Spinal cord (tissue), 10 donors: Measurements from ENCODE around the gene LSM14B. TPM values are rescaled to one million over a fixed set of nuclear protein-coding genes. Genes with fewer than 3 reads are reported as not detected.

Experiments used
- DNase-seq, 6 donors: peaks; one replicate each; pipeline versions ENCODE4 v3.0.0 to v3.0.0-alpha.2; 2013 to 2015; ENCODE audit warnings: low spot score in 6 of 6, low read depth in 4 of 6
- H3K27ac ChIP-seq: one replicate; pipeline ENCODE4 v1.5.1; 2013; ENCODE audit warnings: low read depth, low read length, control low read depth
- H3K27me3 ChIP-seq: one replicate; pipeline ENCODE4 v1.6.1; 2013; ENCODE audit warnings: low read length; ENCODE audit not compliant: control insufficient read depth, insufficient read depth
- H3K36me3 ChIP-seq: one replicate; pipeline ENCODE4 v1.6.1; 2013; ENCODE audit warnings: low read length; ENCODE audit not compliant: control insufficient read depth, insufficient read depth
- H3K4me1 ChIP-seq: one replicate; pipeline ENCODE4 v1.6.1; 2013; ENCODE audit warnings: low read length; ENCODE audit not compliant: control insufficient read depth, insufficient read depth
- H3K4me3 ChIP-seq: one replicate; pipeline ENCODE4 v1.5.1; 2013; ENCODE audit warnings: low read depth, low read length, control low read depth
- H3K9me3 ChIP-seq: one replicate; pipeline ENCODE4 v1.6.1; 2013; ENCODE audit warnings: low read length; ENCODE audit not compliant: control insufficient read depth, insufficient read depth
- WGBS: methylation state at CpG from one replicate; pipeline ENCODE4 v1.1.5; 2013; ENCODE audit warnings: missing lambda C conversion rate; ENCODE audit not compliant: insufficient coverage; 5-methylcytosine and 5-hydroxymethylcytosine counted together
- polyA plus RNA-seq, 2 donors: library from polyadenylated mRNA; unstranded; fragments of 120-200 nt; gene quantifications; one replicate each; pipeline ENCODE4 v1.2.1, GENCODE V29; 2013; ENCODE audit not compliant: insufficient read length in 2 of 2
- total RNA-seq, 2 donors: library from RNA; depleted of rRNA in 1 of 2; stranded (reverse); fragments of 120-200 nt in 1 of 2; fragments of >200 nt in 1 of 2; gene quantifications; one replicate each; pipeline versions ENCODE4 v1.2.3 to v1.2.4, GENCODE V29; 2013 to 2014
- donor health status: healthy.

Gene LSM14B
- total and polyA plus RNA-seq, 4 donors = 37.5 to 94.2 (median 72.1) TPM

DNA sequence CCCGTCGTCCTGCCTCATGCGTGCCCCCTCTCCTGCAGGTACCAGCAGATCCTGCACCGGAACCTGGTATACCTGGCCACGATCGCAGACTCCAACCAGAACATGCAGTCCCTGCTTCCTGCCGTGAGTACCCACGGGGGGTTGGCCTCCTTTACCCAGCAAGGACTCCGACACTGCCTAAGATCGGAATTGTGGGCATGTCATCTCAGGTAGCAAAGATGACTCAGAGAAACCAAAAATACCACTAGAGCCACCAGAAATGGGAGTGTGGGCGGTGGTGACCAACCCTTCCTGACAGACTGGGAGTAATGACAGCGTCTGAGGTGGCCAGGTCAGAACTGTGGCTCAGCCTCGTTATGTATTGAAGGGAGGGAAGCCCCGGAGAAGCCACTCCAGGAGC, 37.6 kb downstream of the LSM14B start:
- Histone ChIP-seq H3K27ac (no peak overlapping the region), H3K4me3 (no peak overlapping the region), H3K36me3 (peaks cover 95% of the 10 kb centered on the region), H3K9me3 (no peaks in the 10 kb centered on the region), H3K27me3 (no peaks in the 10 kb centered on the region), H3K4me1 (peaks cover 21% of the 10 kb centered on the region)
- DNase-seq = no peak
- WGBS = 92% methylated on average over 10 of the region's 14 CpGs

DNA sequence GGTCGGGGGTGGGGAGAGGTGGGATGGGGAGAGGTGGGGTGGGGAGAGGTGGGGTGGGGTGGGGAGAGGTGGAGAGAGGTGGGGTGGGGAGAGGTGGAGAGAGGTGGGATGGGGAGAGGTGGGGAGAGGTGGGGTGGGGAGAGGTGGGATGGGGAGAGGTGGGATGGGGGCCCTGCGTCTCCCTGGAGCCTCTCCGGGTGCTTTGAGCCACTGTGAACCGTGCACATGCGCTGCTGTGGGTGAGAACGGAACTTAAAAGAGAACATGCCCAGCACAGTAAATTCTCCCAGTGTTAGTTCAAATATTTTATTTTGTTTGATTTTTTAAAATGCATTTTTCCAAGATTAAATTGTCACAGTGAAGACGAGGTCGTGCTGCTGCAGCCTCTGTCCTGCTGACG, 38.0 kb downstream of the LSM14B start:
- Histone ChIP-seq H3K27me3 (no peaks in the 10 kb centered on the region), H3K36me3 (peaks cover 97% of the 10 kb centered on the region), H3K4me3 (no peak overlapping the region), H3K4me1 (peaks cover 21% of the 10 kb centered on the region), H3K9me3 (no peaks in the 10 kb centered on the region), H3K27ac (no peak overlapping the region)
- DNase-seq = no peak
- 92% methylated on average over 4 of the region's 9 CpGs for WGBS

DNA sequence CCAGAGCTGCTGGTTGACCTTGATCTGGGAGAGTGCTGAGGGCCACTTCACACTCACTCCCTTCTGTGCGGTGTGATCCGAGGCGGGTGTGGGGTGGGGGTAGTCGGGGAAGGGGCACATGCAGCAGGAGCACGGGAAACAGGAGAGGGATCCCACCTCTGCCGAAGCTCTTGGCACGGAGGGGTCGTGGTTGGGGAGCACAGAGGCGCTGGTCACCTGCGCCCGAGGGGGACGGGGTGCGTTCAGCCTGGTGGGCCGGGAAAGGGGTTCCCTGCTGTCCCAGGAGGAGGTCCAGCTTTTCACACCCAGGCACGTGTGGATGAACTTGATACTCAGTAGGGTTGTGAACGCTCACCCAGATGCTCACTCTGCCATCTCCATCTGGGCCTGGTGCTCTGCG, 38.6 kb downstream of the LSM14B start:
- 98% methylated on average over 12 of the region's 17 CpGs for WGBS
- H3K27ac ChIP-seq = no peak overlapping the region
- H3K27me3 ChIP-seq = no peaks in the 10 kb centered on the region

DNA sequence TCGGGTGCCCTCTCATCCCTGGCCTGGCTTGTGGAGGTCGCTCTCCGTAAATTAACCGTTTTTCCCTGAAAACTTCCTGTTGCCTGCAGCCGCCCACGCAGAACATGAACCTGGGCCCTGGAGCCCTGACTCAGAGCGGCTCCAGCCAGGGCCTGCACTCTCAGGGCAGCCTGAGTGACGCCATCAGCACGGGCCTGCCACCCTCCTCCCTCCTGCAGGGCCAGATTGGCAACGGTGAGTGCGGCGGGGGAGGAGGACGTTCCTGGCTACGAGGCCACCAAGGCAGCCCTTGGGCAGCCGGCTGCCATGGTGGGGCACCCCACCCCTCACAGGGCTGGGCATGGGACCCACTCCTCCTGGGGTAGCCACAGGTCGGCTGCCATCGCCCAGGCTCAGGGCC, 39.1 kb downstream of the LSM14B start:
- Histone ChIP-seq H3K9me3 (no peaks in the 10 kb centered on the region), H3K36me3 (peaks cover 97% of the 10 kb centered on the region), H3K4me3 (no peak overlapping the region), H3K27me3 (no peaks in the 10 kb centered on the region), H3K27ac (no peak overlapping the region), H3K4me1 (peaks cover 11% of the 10 kb centered on the region)
- no peak for DNase-seq
- 94% methylated on average over 17 of the region's 17 CpGs for WGBS

More for the DNA sequence above, 38.6 kb downstream of the LSM14B start:
- Histone ChIP-seq H3K36me3 (peaks cover 97% of the 10 kb centered on the region), H3K9me3 (no peaks in the 10 kb centered on the region), H3K4me3 (no peak overlapping the region), H3K4me1 (peaks cover 16% of the 10 kb centered on the region)
- DNase-seq = no peak

DNA sequence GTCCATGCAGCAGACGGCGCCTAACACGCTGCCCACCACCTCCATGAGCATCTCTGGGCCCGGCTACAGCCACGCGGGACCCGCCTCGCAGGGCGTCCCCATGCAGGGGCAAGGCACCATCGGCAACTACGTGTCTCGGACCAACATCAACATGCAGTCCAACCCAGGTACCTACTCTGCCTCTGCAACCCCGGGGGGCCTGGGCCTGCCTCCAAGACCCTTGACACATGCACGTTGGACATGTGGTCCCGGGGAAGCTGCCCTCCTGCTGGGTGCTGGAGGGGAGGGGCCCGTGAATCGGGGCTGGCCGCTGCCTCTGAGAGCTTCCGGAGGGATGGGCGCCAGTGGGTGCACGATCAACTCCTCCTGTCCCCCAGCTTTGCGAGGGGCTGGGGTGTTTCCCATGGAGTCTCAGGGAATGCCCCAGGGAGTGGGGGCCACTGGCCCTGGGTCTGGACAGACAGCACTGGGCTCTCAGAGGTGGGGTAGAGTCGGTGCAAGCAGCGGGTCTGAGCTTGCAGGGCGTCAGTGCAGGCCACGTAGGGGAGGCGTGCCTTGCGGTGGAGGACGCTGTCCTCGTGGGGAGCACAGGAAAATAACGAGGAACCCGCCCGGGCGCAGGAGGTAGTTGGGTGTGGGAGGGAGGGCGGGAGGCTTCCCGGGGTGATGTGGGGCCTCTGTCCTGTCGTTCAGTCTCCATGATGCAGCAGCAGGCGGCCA, 40.6 kb downstream of the LSM14B start:
- Histone ChIP-seq H3K27me3 (no peaks in the 10 kb centered on the region), H3K36me3 (peaks cover 91% of the 10 kb centered on the region), H3K4me1 (no peaks in the 10 kb centered on the region), H3K9me3 (no peaks in the 10 kb centered on the region), H3K4me3 (no peak overlapping the region), H3K27ac (no peak overlapping the region)
- DNase-seq = no peak
- WGBS = 94% methylated on average over 28 of the region's 38 CpGs

DNA sequence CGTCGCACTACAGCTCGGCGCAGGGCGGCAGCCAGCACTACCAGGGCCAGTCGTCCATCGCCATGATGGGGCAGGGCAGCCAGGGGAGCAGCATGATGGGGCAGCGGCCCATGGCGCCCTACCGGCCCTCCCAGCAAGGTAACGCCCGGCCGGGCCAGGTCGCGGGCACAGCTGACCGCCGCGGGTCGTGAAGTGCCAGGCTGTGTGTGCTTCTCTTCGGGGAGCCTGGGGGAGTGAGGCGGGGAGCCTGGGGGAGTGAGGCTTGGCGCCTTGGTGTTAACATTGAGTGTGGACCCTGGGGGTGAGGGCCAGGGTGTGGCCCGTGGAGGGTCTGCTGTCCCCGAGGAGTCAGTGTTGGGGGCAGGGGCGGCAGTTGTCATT, 41.2 kb downstream of the LSM14B start:
- Histone ChIP-seq H3K4me1 (no peaks in the 10 kb centered on the region), H3K4me3 (no peak overlapping the region), H3K27ac (no peak overlapping the region), H3K36me3 (peaks cover 92% of the 10 kb centered on the region), H3K9me3 (no peaks in the 10 kb centered on the region), H3K27me3 (no peaks in the 10 kb centered on the region)
- 93% methylated on average over 23 of the region's 25 CpGs for WGBS
- DNase-seq = no peak

DNA sequence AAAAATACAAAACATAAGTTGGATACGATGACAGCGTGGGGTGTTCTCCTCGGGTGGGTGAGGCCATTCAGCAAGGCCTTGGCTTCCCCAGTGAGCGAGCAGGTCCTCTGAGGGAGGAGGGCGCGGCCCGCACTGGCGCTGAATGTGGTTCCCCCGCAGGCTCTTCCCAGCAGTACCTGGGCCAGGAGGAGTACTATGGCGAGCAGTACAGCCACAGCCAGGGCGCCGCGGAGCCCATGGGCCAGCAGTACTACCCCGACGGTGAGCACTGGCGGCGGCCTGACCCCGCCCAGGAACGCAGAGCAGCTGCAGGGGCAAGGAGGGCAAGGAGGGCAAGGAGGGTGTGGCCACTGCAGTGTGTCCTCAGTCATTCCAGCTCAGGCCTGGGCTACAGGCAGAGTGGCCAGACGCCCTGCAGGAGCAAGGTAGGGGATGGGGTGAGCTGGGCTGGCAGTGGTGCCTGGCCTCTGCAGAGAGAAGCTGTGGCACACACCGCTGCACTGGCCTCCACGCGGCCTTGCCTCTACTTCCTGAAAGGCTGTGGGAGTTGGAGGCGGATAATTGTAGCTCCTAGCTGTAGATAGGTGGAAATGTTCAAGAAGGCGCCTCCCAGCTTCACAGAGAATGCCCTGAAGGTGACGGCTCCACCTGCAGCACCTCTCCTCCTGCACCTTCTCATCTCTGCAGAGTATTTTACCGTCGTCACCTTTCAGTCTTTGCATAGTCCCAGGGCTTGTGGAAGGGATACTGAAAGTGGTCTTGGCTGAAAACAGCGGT, 41.9 kb downstream of the LSM14B start:
- no peaks in the 10 kb centered on the region for H3K27me3 ChIP-seq
- H3K9me3 ChIP-seq = no peaks in the 10 kb centered on the region
- 96% methylated on average over 23 of the region's 29 CpGs for WGBS
- H3K4me1 ChIP-seq = no peaks in the 10 kb centered on the region
- no peak overlapping the region for H3K4me3 ChIP-seq
- H3K27ac ChIP-seq = no peak overlapping the region
- peaks cover 92% of the 10 kb centered on the region for H3K36me3 ChIP-seq
- DNase-seq = no peak

DNA sequence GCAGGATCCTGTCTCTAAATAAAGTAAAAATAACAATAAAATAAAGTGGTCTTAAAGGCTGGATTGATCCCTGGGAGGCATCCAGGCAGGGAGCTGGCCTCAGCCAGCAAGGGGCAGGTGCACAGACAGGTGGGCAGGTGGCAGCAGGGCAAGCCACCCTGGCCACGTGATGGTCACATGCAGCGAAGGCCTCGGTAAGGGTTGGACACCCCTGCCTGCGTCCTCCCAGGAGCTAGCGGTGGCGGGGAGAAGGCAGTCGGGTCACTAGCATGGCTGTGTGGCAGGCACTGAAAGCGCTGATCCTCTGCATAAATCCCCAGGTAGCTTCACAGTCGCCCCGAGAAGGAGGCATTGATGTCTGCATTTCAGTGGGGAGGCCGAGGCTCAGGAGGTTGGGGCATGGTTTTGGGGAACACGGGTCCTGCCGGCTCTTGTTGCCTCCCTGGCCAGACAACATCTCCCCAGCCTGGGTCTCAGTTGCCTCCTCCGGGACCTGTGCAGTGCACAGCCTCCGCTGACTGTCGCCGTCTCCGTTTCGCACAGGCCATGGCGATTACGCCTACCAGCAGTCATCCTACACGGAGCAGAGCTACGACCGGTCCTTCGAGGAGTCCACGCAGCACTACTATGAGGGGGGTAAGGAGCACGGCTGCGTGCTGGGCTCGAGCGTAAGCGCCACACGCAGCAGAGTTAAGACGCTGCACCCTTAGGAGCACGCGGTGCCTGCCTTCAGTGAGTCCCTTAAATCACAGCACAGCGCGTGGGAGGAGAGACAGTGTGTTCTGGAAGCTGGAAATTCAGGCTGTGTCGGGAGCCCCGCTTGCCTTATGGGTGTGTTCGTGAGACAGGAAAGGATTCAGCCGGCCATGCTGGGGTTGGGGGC, 42.8 kb downstream of the LSM14B start:
- no peaks in the 10 kb centered on the region for H3K27me3 ChIP-seq
- H3K9me3 ChIP-seq = no peaks in the 10 kb centered on the region
- no peak overlapping the region for H3K4me3 ChIP-seq
- H3K4me1 ChIP-seq = no peaks in the 10 kb centered on the region
- DNase-seq = no peak
- no peak overlapping the region for H3K27ac ChIP-seq
- H3K36me3 ChIP-seq = peaks cover 93% of the 10 kb centered on the region
- WGBS = 96% methylated on average over 40 of the region's 41 CpGs

DNA sequence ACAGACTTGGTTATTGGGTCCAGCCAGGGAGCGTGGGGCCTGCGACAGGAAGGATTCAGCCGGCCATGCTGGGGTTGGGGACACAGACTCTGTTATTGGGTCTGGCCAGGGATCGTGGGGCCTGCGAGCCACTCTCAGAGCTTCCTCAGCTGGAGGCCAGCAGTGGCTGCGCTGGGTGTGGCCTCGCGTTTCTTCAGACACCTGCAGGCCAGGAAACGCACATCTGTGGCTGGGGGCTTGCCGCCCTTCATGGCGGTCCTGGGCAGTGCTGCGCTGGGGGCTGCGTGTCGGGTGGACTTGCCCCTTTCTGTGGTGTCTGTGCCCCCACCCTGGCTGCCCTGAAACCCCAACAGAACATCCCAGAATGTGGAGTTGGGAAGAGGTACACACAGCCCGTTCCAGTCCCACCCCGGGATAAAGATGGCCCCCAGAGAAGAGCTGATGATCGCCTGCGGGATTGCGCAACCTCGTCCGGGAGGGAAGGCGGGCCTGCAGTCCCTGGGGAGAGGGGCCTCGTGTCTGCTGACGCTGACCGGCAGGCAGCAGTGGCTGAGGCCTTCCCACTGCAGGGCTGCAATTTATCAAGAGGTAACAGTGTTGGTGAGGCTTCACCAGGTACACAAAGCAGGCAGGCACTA, 43.6 kb downstream of the LSM14B start:
- H3K36me3 ChIP-seq = peaks cover 92% of the 10 kb centered on the region
- H3K9me3 ChIP-seq = no peaks in the 10 kb centered on the region
- H3K4me3 ChIP-seq = no peak overlapping the region
- no peak overlapping the region for H3K27ac ChIP-seq
- DNase-seq = no peak
- WGBS = 92% methylated on average over 18 of the region's 25 CpGs
- H3K4me1 ChIP-seq = no peaks in the 10 kb centered on the region
- H3K27me3 ChIP-seq = no peaks in the 10 kb centered on the region
